ENCODE data around the gene GARS1.

GRCh38 chr7:30648744-30649540 is 54.3 kb downstream of the GARS1 start:
- TF ChIP-seq CTCF (IDR thresholded peaks at IDR 0.05 in 8 of 11, conservative IDR thresholded peaks at IDR 0.05 in 3 of 11) (no peak), POLR2AphosphoS5 (IDR thresholded peaks at IDR 0.05) (no peak), POLR2A (IDR thresholded peaks at IDR 0.05) (no peak)
